ENCODE measurements around the gene WNT3.

GRCh38 chr17:46791531-46791930 lies 27.0 kb downstream of the WNT3 start:
- no peak for TF ChIP-seq CTCF (IDR thresholded peaks at IDR 0.05; ENCODE audit: extremely low read depth in 1 of 2, insufficient read depth in 1 of 2, low read depth in 1 of 2, low read length in 2 of 2)
- no peak for TF ChIP-seq EZH2 (IDR thresholded peaks at IDR 0.05; ENCODE audit: borderline replicate concordance, low read depth, low read length, severe bottlenecking)

Measured in endothelial cell of umbilical vein (primary cell).